Measurements from ENCODE around the gene IER3IP1.

GRCh38 chr18:47118981-47119380 is 57.2 kb downstream of the IER3IP1 start:
- TF ChIP-seq, protein P1, sequence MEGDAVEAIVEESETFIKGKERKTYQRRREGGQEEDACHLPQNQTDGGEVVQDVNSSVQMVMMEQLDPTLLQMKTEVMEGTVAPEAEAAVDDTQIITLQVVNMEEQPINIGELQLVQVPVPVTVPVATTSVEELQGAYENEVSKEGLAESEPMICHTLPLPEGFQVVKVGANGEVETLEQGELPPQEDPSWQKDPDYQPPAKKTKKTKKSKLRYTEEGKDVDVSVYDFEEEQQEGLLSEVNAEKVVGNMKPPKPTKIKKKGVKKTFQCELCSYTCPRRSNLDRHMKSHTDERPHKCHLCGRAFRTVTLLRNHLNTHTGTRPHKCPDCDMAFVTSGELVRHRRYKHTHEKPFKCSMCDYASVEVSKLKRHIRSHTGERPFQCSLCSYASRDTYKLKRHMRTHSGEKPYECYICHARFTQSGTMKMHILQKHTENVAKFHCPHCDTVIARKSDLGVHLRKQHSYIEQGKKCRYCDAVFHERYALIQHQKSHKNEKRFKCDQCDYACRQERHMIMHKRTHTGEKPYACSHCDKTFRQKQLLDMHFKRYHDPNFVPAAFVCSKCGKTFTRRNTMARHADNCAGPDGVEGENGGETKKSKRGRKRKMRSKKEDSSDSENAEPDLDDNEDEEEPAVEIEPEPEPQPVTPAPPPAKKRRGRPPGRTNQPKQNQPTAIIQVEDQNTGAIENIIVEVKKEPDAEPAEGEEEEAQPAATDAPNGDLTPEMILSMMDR (IDR thresholded peaks at IDR 0.05 in 4 of 5, conservative IDR thresholded peaks at IDR 0.05 in 1 of 5): no peak
- no peak for TF ChIP-seq POLR2A (IDR thresholded peaks at IDR 0.05)
